IMR-90 (cell line): ENCODE measurements around the gene BCL7A.

Experiments used
- CEBPB ChIP-seq: IDR thresholded peaks from 2 replicates; pipeline ENCODE4 v1.6.1; 2012; ENCODE audit warnings: low read depth, low read length, improper control_type of control experiment
- CHD1 ChIP-seq: IDR thresholded peaks from 2 replicates; pipeline ENCODE4 v1.6.1; 2012; ENCODE audit warnings: low read depth, low read length, improper control_type of control experiment
- ELK1 ChIP-seq: fragments of 150-350 bp; IDR thresholded peaks from 2 replicates; pipeline ENCODE4 v1.6.1; 2016; ENCODE audit warnings: low read depth, mild to moderate bottlenecking, low read length, moderate library complexity, borderline replicate concordance
- MAFK ChIP-seq: IDR thresholded peaks from 2 replicates; pipeline ENCODE4 v1.6.1; 2012; ENCODE audit warnings: low read depth, low read length, improper control_type of control experiment
- MAZ ChIP-seq: IDR thresholded peaks from 2 replicates; pipeline ENCODE4 v1.6.1; 2012; ENCODE audit warnings: low read depth, mild to moderate bottlenecking, low read length, improper control_type of control experiment, moderate library complexity, borderline replicate concordance
- NFE2L2 ChIP-seq: fragments of 150-350 bp; IDR thresholded peaks from 2 replicates; pipeline ENCODE4 v1.6.1; 2016; ENCODE audit warnings: low read depth, mild to moderate bottlenecking, low read length
- POLR2A ChIP-seq: IDR thresholded peaks from 2 replicates; pipeline ENCODE4 v1.6.1; 2012; ENCODE audit warnings: mild to moderate bottlenecking, low read depth, low read length
- RAD21 ChIP-seq: IDR thresholded peaks from 2 replicates; pipeline ENCODE4 v1.6.1; 2012; ENCODE audit warnings: low read length, improper control_type of control experiment
- RCOR1 ChIP-seq: IDR thresholded peaks from 2 replicates; pipeline ENCODE4 v1.6.1; 2012; ENCODE audit warnings: mild to moderate bottlenecking, low read length, improper control_type of control experiment; ENCODE audit not compliant: insufficient replicate concordance
- RFX5 ChIP-seq: IDR thresholded peaks from 2 replicates; pipeline ENCODE4 v1.8.0; 2012; ENCODE audit warnings: low read depth, mild to moderate bottlenecking, low read length, moderate library complexity
- SMC3 ChIP-seq: fragments of 150-350 bp; IDR thresholded peaks from 2 replicates; pipeline ENCODE4 v1.6.1; 2016; ENCODE audit warnings: low read depth, mild to moderate bottlenecking, antibody characterized with exemption, low read length, moderate library complexity
- USF2 ChIP-seq: fragments of 150-350 bp; IDR thresholded peaks from 2 replicates; pipeline ENCODE4 v1.6.1; 2017; ENCODE audit warnings: mild to moderate bottlenecking, antibody characterized with exemption, low read length, low read depth
- TF ChIP-seq, protein P1 (sequence below): conservative IDR thresholded peaks from 2 replicates; pipeline ENCODE4 v1.5.1; 2012; ENCODE audit warnings: mild to moderate bottlenecking, low read depth, low read length, improper control_type of control experiment

DNA sequence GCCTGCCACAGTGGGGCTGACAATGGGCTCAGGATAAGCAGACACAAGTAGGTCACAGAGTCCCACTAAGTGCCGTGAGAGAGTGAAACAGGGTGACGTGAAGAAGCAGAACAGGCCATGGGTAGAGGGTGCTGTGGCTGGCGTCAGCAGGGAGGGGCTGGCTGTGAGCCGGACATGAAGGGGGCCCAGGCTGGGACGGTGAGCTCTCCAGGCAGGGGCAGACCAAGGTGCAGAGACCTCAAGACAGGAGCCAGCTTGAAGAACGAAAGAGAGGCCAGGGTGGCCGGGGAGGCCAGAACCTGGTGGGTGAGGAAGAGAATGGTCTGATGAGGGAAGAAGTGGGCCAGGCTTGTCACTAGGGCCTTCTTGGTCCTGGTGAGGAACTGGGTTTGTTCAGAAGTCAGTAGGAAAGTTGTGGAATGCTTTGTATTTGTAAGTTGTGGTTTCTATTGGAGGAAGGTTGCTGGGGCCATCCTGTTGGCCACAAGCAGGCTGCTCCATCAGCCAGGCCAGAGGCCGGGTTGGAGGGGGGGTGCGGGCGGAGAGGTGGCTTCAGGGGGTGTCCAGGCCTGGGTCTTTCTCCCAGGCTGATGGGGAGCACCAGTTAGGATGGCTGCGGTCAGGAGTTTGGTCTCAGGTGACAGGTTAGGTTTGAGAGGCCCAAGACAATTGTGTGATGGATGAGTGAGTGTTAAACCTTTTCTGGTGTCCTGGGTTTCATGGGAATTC is 35.5 kb downstream of the BCL7A start:
- TF ChIP-seq, protein P1, sequence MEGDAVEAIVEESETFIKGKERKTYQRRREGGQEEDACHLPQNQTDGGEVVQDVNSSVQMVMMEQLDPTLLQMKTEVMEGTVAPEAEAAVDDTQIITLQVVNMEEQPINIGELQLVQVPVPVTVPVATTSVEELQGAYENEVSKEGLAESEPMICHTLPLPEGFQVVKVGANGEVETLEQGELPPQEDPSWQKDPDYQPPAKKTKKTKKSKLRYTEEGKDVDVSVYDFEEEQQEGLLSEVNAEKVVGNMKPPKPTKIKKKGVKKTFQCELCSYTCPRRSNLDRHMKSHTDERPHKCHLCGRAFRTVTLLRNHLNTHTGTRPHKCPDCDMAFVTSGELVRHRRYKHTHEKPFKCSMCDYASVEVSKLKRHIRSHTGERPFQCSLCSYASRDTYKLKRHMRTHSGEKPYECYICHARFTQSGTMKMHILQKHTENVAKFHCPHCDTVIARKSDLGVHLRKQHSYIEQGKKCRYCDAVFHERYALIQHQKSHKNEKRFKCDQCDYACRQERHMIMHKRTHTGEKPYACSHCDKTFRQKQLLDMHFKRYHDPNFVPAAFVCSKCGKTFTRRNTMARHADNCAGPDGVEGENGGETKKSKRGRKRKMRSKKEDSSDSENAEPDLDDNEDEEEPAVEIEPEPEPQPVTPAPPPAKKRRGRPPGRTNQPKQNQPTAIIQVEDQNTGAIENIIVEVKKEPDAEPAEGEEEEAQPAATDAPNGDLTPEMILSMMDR: no peak
- TF ChIP-seq POLR2A (no peak), CEBPB (no peak), NFE2L2 (no peak), MAFK (no peak), RCOR1 (no peak), RAD21 (no peak), MAZ (no peak), ELK1 (no peak), SMC3 (no peak), CHD1 (no peak), USF2 (no peak), RFX5 (no peak)
